Pancreas (tissue), 10 donors: Measurements from ENCODE around the gene HOXA11. TPM values are rescaled to one million over a fixed set of nuclear protein-coding genes. Genes with fewer than 3 reads are reported as not detected.

ENCODE experiments used
- ATAC-seq, 4 donors: fragments of 200-7000 bp; cut with Tn5 transposase; one replicate each; pipeline versions ENCODE4 v1.8.0 to v1.9.1; 2020; ENCODE audit warnings: mild to moderate bottlenecking in 4 of 4, moderate library complexity in 4 of 4
- DNase-seq, 6 donors: peaks; one replicate each; pipeline ENCODE4 v3.0.0-alpha.2; 2020
- FAIRE-seq: peaks from 2 replicates; lab custom pipeline; 2012; peaks lifted over from hg19 to GRCh38; lab: Jason Lieb, UNC
- H3K27ac ChIP-seq, 4 donors: fragments of 200-600 bp; sonication (generic); 1 replicate in 3 of 4; 2 replicates in 1 of 4; pipeline versions ENCODE4 v1.5.0 to v1.8.0; 2020
- H3K27me3 ChIP-seq, 4 donors: fragments of 200-600 bp; one replicate each; pipeline ENCODE4 v1.8.0; 2021
- H3K36me3 ChIP-seq, 3 donors: fragments of 200-600 bp; sonication (generic) in 1 of 3; one replicate each; pipeline versions ENCODE4 v1.5.0 to v1.8.0; 2020 to 2021
- H3K4me1 ChIP-seq, 3 donors: fragments of 200-600 bp; one replicate each; pipeline ENCODE4 v1.8.0; 2021
- H3K4me3 ChIP-seq, 4 donors: fragments of 200-600 bp; sonication (generic) in 2 of 4; one replicate each; pipeline versions ENCODE4 v1.5.0 to v1.8.0; 2020 to 2021
- H3K9me3 ChIP-seq, 4 donors: fragments of 200-600 bp; one replicate each; pipeline ENCODE4 v1.8.0; 2021
- CTCF ChIP-seq, 4 donors: fragments of 200-600 bp; sonication (generic) in 3 of 4; IDR thresholded peaks; one replicate each; pipeline versions ENCODE4 v1.5.0 to v1.8.0; 2021; ENCODE audit warnings: antibody characterized with exemption in 4 of 4
- WGBS, 2 donors: extraction: QIAGEN DNeasy Blood & Tissue Kit; methylation state at CpG; one replicate each; pipeline ENCODE4 v1.1.7; 2013; 5-methylcytosine and 5-hydroxymethylcytosine counted together
- intact Hi-C, 3 donors: fragments of 100-400 bp; cut with DNase I; formaldehyde crosslinking; loops; one replicate each; pipeline versions ENCODE4 v1.11.1 to v1.14.2; 2022
- polyA plus RNA-seq, 2 donors: library from polyadenylated mRNA; stranded (reverse); fragments of 200-250 nt; gene quantifications; one replicate each; pipeline ENCODE4 v1.2.3, GENCODE V29; 2013
- total RNA-seq, 6 donors: library from RNA; stranded (reverse); fragmentation: NEBNext Ultra II Directional in 4 of 6; extraction: Animal tissue kit (Norgen Biotek cat#: 25700) in 4 of 6; gene quantifications; one replicate each; pipeline versions ENCODE4 v1.2.1 to v1.2.4, GENCODE V29; 2021 to 2023
- donor health status: healthy with polysubstance abuse.
- donor health status: DM: no; HTN: no; CAD: no; lungs with moderate emphysema.
- donor health status: DM: no; HTN: no; CAD: no.
- donor health status: control.
- donor health status: control.
- donor health status: Bipolar disorder and iron deficiency.
- donor health status: DM: yes; HTN: yes; CAD: no.
- donor health status: DM: no; HTN: no; CAD: no.
- donor health status: DM: no; HTN: no; CAD: no.
- donor health status: DM: yes; HTN: yes; CAD: no.

Gene HOXA11
- total and polyA plus RNA-seq, 8 donors = not detected

DNA sequence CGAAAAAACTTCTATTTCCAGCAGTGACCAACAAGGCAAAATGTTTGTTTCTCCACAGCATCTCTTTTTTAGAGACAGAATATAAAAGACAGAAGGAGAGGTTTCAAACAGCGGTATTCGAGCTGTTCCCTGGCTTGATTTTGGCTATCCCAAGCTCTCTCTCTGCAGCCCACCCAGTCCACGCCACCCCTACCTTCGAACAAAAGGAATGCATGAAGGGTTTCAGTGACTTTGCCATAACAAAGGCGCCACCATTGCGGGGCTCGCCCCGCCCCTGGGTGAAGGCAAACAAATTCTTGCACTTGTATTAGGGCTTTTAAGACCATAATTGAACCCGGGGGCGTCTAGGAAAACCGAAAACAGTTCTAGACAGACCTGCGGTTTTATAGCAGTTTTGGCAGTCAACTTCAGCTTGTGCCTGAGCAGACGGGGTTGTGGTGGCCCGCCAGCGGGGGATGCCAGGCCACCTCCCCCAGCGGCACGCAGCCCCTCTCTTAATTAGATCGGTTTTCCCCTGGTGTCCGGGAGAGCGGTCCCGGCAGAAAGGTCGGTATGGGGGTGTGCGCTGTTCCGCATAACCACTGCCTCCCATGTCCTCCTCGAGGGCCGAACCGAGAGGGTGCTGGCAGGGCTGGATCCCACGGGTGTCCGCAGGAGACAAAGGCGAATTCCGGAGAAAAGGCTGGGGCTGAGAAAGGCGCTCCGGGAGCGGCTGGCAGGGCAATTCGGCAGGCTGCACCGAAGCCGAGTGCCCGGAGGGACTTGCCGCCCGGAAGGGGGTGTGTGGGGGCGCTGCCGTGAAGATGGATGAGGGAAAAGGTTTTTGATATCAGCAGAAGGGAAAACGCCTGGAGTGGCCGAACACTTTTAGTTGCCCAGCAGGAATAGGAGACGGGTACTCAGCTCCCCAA lies 2.7 kb upstream of the HOXA11 start:
- Histone ChIP-seq H3K4me1 (peaks cover 0 to 11% (median 0%) of the 10 kb centered on the region in 3 donors), H3K4me3 (no peak overlapping the region), H3K27ac (no peak overlapping the region), H3K9me3 (no peaks in the 10 kb centered on the region), H3K27me3 (peaks cover 0 to 88% (median 27%) of the 10 kb centered on the region in 4 donors), H3K36me3 (no peaks in the 10 kb centered on the region)
- intact Hi-C loops = no loop called here
- DNase-seq (peak in 3 of 6 donors; percentile 8 to 56 (median 51)), FAIRE-seq (no peak), ATAC-seq (no peak)
- WGBS, 2 donors = 5 to 7% methylated on average over 46 of the region's 46 CpGs
- TF ChIP-seq CTCF (IDR thresholded peaks at IDR 0.05) = no peak

DNA sequence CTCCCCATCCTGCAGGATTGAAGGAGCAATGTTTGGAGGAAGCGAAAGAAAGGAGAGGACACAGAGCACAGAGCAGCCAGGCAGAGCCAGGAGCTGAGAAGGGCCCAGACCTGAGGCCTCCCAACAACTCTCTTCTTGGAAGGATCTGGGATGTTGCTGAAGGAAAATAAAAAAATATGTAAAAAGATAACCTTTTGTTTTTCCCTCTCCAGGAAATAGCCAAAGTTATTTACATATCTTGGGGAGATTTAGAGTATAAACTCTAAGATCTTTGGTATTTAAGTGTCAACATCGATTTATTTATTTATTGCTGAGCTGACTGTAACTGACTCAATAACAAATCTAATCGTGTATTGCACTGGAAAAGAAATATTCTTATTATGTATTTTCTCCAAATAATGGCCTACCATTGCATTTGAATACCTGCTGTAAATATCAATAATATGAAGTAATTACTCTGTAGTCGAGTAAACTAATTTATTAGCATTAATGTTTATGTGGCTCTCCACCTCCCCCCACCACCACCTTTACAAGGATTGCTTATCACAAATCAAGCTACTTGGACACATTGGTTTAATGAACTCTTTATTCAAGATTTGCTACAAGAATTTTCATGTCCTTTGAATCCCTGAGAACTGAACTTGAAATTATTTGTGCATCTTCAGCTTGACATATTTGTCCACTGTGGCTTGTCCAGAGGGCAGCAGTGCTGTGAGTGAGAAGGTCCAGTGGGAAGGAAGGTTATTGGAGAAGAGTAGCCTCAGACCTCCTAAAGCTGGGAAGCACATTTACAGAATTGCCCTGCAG lies 1.8 kb upstream of the HOXA11 start:
- TF ChIP-seq CTCF (IDR thresholded peaks at IDR 0.05) = no peak
- no peaks in the 10 kb centered on the region for H3K36me3 ChIP-seq
- no peak overlapping the region for H3K4me3 ChIP-seq
- WGBS, 2 donors = 20 to 24% methylated on average over 4 of the region's 4 CpGs
- DNase-seq = no peak
- no peak overlapping the region for H3K27ac ChIP-seq
- no peak for ATAC-seq
- no peaks in the 10 kb centered on the region for H3K9me3 ChIP-seq
- peaks cover 0 to 9% (median 0%) of the 10 kb centered on the region in 3 donors for H3K4me1 ChIP-seq
- peaks cover 0 to 90% (median 26%) of the 10 kb centered on the region in 4 donors for H3K27me3 ChIP-seq
- intact Hi-C loops = no loop called here
- FAIRE-seq = no peak

DNA sequence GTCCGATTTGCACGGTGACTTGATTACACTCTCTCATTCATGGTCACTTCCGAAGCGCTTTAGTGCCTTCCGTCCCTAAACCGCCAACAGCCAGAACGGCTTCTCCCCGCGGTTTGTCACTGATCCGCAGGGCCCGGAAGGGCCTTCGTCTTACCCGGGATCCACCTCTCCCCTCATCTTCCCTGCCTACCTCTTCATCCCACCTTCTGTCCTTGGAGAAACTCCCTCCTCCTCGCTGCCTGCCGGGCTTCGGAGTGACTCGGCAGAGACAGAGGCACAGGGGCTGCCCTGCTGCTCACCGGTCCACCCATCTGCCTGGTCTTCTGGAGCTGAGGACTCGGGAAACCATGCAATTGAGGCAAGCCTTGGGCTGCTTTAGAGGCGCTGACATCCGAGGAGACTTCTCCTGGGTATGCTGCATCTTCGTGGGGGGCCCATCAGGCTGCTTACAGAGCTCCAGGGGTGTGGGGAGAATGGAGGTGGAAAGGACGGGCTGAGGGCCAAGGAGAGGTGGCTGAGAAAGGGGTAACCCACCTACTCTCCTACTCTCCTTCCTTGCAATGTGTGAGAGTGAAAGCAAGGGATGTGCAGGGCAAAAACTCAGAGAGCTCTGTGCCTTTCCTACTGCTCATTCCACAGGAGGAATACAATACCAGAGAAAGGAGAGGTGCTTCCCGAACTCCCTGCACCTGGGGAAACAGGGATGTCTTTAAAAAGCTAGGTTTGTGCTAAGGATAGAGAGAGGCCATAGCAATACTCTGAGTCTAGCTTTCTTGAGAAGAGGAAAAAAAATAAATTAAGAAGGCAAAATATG lies 1.0 kb upstream of the HOXA11 start:
- Histone ChIP-seq H3K36me3 (no peaks in the 10 kb centered on the region), H3K9me3 (no peaks in the 10 kb centered on the region), H3K4me3 (no peak overlapping the region), H3K4me1 (peaks cover 0 to 9% (median 0%) of the 10 kb centered on the region in 3 donors), H3K27me3 (peaks cover 0 to 85% (median 23%) of the 10 kb centered on the region in 4 donors), H3K27ac (no peak overlapping the region)
- 8 to 9% methylated on average over 24 of the region's 24 CpGs for WGBS, 2 donors
- intact Hi-C loops = no loop called here
- FAIRE-seq (no peak), DNase-seq (peak in 5 of 6 donors; percentile 3 to 51 (median 9)), ATAC-seq (no peak)
- TF ChIP-seq CTCF (IDR thresholded peaks at IDR 0.05) = no peak

- Histone ChIP-seq H3K27me3 (peaks cover 0 to 86% (median 24%) of the 10 kb centered on the region in 4 donors), H3K4me3 (peak overlapping the region in 1 of 4 donors; percentile 38), H3K36me3 (no peaks in the 10 kb centered on the region), H3K27ac (no peak overlapping the region), H3K4me1 (peaks cover 0 to 12% (median 0%) of the 10 kb centered on the region in 3 donors), H3K9me3 (no peaks in the 10 kb centered on the region)
- WGBS, 2 donors = 5% methylated on average over 48 to 72 of the region's 72 CpGs
- TF ChIP-seq CTCF (IDR thresholded peaks at IDR 0.05) = no peak
- DNase-seq (peak in 5 of 6 donors; percentile 10 to 72 (median 19)), ATAC-seq (peak in 2 of 4 donors; percentile 24 to 41), FAIRE-seq (no peak)
- intact Hi-C loops = no loop called here
Measured at GRCh38 chr7:27184337-27185012, 557 bp downstream of the HOXA11 start.
